K562 (cell line): Measurements from ENCODE around the gene UBR3.
"Not testable (repeated sequence)": the region's sequence is repeated elsewhere in the genome, so short reads cannot be mapped to it uniquely, and the experiment has no call there.

Experiments
- MTF1 ChIP-seq: fragments of 250-450 bp; sonication (Bioruptor Pico); IDR thresholded peaks from 2 replicates; pipeline ENCODE4 v1.9.0; 2021; ENCODE audit warnings: moderate library complexity, mild to moderate bottlenecking, inconsistent platforms, borderline replicate concordance
- TAF1 ChIP-seq: IDR thresholded peaks from 2 replicates; pipeline ENCODE4 v1.6.1; 2011; ENCODE audit warnings: mild to moderate bottlenecking, low read length, moderate library complexity; ENCODE audit not compliant: insufficient read depth, control insufficient read depth, severe bottlenecking; ENCODE audit errors: extremely low read depth

- TF ChIP-seq TAF1; MTF1 (CRISPR knock-in tag): not testable (repeated sequence)
Measured at GRCh38 chr2:169817369-169817768, 9.9 kb upstream of the UBR3 start.
